Measurements from ENCODE around the gene SOWAHD.
"Not testable (repeated sequence)": the region's sequence is repeated elsewhere in the genome, so short reads cannot be mapped to it uniquely, and the experiment has no call there.

SOWAHD gene

DNA sequence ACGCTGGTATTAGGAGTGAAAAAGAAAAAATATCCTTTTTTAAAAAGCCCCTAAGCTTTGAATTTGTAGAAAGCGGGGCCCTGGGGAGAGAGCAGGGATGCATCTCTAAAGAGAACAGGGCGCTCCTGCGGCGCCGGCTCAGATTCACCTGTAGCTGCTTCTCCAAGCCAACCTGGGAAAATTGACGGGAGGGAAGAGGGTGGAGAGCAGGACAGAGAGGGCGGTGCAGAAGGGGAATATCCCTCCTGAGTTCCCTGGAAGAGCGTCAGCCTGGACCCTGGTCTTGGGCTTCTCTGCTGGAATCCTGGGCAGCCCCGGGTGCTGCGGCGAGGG is 776 bp upstream of the SOWAHD start:
- in situ Hi-C loops (cut with MboI; ENCODE audit: low sequenced_read_pairs): no loop called here

DNA sequence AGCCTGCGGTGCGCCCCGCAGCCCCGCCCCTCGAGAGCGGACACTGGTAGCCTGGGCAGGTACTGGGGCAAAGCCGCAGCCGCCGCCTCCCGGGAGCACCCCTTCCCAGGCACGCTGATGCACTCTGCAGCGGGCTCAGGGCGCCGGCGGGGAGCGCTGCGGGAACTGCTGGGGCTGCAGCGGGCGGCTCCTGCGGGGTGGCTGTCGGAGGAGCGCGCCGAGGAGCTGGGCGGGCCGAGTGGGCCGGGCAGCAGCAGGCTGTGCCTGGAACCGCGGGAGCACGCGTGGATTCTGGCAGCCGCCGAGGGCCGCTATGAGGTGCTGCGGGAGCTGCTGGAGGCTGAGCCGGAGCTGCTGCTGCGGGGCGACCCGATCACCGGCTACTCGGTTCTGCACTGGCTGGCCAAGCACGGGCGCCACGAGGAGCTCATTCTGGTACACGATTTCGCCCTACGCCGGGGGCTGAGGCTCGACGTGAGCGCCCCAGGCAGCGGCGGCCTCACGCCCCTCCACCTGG is 401 bp downstream of the SOWAHD start:
- in situ Hi-C loops (cut with MboI; ENCODE audit: low sequenced_read_pairs): no loop called here

DNA sequence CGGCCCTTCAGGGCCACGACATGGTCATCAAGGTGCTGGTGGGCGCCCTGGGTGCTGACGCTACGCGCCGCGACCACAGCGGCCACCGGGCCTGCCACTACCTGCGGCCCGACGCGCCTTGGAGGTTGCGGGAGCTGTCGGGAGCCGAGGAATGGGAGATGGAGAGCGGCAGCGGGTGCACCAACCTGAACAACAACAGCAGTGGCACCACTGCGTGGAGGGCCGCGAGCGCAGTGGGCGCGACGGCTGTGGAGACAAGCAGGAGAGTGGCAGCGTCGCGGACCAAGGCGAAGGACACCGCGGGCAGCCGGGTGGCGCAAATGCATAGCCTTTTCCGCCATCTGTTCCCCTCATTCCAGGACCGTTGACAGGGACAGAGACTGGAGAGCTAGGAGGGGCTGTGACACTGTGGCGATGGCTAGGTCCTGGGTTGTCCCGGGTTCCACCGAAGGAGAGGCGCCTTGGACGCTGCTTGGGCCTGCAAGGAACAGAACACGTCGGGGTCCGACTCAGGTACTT is 919 bp downstream of the SOWAHD start:
- in situ Hi-C loops (cut with MboI; ENCODE audit: low sequenced_read_pairs): no loop called here

DNA sequence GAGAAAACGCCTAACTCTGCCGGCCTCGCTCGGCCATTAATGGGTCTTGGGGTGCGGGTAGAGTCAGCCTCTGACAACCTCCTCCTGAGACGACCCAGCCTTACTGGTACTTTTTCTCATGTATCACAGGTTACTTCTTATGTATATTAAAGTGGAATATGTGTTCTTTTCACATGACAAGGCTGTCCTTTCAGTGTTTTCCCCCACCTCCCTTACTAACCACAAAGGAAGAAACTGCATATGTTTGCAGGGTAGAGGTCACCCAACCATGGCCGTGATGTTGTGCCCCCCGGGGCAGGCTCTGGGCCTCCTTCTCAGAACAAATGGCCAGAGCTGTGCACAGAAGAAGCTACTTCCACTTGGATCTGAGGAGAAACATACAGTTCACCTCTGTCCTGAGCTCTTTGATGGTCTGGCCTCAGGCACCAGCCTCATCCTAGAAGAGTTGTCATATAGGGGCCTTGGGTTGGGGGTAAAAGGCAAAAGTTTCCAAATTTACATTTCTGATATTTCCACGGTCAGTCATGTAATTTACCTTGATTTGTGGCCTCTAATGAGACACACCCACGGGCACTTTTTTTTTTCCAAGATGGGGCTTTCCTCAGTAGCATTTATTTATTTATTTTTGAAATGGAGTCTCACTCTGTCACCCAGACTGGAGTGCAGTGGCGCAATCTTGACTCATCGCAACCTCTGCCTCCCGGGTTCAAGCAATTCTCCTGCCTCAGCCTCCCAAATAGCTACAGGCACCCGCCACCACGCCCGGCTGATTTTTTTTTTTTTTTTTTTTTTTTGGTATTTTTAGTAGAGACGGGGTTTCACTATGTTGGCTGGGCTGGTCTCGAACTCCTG is 1.9 kb downstream of the SOWAHD start:
- in situ Hi-C loops (cut with MboI; ENCODE audit: low sequenced_read_pairs): no loop called here

DNA sequence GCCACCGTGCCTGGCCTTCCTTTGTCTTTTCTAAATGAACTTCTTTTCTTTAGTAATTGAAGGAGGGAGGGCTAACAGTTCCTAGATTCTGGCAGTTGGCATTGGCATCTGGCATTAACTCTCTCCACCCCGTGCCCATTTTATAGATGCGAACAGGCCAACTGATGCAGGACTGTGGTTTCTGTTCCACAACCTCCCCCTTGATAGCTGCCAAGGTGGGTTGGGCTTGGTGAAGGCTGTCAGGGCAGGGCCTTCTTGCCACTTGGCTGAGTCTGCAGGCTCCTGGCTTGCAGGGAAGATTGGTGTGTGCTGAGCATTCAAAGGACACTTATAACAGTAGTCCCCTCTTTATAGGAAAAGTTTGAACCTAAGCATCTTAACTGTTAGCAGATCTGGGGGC is 4.3 kb downstream of the SOWAHD start:
- in situ Hi-C loops (cut with MboI; ENCODE audit: low sequenced_read_pairs): no loop called here

DNA sequence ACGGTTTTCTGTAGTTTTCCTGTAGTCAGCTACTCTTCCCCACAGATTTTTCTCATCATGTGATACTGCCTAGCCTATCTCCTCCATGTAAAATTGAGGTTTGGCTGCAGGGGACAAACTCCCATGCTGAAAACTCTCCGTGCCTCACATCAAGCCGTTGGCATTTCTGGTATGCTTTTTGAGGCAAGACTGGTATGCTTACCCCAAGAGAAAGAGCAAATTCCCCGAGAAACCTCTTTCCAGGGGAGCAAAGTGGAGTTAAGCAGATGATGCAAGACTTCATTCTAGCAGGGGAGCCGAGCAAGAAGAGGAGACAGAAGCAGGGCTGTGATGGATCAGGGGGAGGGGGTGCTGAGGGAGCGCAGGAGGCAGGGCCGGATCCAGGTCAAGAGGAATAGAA is 4.8 kb downstream of the SOWAHD start:
- in situ Hi-C loops (cut with MboI; ENCODE audit: low sequenced_read_pairs): no loop called here

DNA sequence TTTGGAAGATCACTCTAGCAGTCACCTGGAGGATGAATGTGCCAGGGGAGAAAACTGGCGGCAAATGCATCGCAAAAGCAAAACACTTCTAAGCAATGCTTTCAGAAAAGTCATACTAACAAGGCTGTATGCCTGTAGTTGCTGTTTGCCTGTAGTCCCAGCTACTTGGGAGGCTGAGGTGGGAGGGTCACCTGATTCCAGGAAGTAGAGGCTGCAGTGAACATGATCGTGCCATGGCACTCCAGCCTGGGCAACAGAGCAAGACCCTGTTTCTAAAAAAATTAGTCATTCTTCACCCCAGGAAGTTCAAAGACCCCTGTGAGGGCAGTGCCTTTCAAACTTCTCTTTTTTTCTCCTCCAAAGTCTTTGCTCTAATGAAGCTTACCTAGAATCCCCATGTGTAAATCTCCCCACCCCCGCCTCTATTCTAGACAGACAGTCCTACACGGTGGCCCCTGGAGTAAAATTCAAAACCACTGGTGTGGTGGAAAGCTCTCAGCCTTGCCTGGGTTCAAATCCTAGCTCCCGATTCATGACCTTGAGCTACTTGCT is 5.5 kb downstream of the SOWAHD start:
- in situ Hi-C loops (cut with MboI; ENCODE audit: low sequenced_read_pairs): no loop called here

DNA sequence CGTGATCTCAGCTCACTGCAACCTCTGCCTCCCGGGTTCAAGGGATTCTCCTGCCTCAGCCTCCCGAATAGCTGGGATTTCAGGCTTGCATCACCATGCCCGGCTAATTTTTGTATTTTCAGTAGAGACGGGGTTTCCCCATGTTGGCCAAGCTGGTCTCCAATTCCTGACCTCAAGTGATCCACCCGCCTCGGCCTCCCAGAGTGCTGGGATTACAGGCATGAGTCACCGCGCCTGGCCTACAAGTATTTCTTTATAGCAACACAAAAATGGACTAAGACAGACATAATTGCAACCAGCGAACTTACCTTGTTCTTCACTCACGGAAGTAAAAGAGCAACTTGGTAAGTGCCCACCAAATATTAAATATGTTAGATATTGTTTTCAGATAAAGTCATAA is 10.0 kb downstream of the SOWAHD start:
- in situ Hi-C loops (cut with MboI; ENCODE audit: low sequenced_read_pairs): not testable (repeated sequence)

DNA sequence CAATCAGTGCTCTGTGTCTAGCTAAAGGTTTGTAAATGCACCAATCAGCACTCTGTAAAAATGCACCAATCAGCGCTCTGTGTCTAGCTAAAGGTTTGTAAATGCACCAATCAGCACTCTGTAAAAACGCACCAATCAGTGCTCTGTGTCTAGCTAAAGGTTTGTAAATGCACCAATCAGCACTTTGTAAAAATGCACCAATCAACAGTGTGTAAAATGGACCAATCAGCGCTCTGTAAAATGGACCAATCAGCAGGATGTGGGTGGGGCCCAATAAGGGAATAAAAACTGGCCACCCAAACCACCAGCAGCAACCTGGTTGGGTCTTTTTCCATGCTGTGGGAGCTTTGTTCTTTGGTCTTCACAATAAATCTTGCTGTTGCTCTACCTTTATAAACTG is 11.0 kb downstream of the SOWAHD start:
- in situ Hi-C loops (cut with MboI; ENCODE audit: low sequenced_read_pairs): not testable (repeated sequence)

DNA sequence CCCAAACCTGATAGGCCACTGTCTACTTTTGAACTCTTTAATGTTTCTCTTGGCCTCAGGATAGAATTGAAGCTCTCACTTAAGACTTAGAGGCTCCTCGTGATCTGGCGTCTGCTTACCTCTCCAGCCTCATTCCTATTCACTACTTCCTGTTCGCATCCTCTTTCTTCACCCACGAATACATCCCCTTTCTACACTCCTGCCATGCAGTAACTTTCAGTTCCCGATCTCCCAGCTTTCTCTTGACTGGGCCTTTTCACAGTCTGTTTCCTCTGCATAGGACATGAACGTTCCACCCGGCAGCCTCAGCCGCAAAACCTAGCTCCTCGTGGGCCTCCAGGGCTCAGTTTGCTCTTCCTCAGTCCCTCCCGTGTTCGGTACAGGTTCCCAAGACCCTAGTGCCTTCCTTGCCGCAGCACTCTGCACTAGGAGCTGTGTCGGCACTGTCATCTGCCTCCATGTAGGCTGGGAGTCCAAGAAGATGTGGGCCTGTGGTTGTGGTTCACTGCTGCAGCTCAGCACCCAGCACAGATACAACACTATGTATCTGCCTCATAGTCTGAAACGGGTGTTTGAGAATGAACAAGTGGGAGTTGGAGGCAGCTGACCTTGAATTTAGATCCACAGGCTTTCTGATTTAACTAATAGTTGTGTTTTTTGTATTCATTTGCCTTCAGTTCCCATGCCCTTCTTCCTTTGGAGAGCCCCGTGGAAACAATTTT is 17.3 kb downstream of the SOWAHD start:
- in situ Hi-C loops (cut with MboI; ENCODE audit: low sequenced_read_pairs): no loop called here

DNA sequence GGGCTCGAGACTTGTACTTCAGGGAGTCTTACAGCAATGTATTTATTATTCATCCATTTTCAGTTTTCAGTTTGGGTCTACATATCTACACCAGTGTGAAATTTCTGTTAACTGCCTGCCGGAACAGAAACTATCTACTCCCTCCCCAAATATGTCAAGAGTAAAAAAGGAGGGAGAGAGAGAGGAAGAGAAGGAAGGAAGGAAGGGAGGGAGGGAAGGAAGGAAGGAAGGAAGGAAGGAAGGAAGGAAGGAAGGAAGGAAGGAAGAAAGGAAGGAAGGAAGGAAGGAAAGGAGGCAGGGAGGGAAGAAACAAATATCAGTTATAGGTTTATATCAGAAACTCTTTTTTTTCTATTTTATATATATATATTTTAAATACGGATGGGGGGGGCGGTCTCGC is 20.4 kb downstream of the SOWAHD start:
- in situ Hi-C loops (cut with MboI; ENCODE audit: low sequenced_read_pairs): no loop called here

DNA sequence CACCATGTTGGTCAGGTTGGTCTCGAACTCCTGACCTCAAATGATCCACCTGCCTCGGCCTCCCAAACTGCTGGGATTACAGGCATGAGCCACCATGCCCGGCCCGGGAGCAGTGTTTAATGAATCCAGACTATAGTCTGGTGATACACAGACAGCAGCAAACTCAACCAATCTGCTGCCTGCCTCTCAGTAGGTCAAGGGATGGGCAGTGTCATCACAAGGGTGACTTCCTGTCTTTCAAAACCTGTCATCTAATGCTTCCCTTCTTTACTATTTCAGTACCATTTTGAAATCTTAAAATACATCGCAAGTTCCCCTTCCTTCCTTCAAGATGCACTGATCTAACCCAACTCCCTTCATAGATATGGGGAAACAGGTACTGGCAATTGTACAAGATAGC is 24.6 kb downstream of the SOWAHD start:
- in situ Hi-C loops (cut with MboI; ENCODE audit: low sequenced_read_pairs): no loop called here

DNA sequence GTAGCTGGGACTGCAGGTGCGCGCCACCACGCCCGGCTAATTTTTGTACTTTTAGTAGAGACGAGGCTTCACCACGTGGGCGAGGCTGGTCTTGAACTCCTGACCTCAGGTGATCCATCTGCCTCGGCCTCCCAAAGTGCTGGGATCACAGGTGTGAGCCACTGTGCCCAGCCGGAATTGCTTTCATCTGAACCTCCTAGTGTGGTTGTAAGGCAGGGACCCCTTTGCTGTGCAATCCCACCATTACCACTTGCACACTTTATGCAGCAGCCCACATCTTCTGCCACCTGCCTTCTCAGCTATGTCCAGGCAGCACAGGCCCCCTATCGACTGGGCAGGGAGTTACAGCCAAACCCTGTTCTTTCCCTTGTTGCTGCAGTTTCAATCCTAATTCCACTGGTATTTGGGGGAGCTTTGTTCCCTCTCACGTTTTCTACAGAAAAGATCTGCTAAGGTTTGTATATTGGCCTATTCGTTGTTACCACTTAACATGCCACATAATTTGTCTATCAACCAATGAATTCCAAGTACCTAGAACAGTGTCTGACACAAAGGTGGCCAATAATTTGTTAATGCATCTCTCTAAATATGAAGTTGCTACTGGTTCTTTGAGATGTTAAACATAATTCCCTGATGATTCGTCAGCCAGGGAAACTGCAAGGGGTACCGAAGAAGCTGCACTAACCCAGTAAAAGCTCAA is 26.5 kb downstream of the SOWAHD start:
- in situ Hi-C loops (cut with MboI; ENCODE audit: low sequenced_read_pairs): no loop called here

DNA sequence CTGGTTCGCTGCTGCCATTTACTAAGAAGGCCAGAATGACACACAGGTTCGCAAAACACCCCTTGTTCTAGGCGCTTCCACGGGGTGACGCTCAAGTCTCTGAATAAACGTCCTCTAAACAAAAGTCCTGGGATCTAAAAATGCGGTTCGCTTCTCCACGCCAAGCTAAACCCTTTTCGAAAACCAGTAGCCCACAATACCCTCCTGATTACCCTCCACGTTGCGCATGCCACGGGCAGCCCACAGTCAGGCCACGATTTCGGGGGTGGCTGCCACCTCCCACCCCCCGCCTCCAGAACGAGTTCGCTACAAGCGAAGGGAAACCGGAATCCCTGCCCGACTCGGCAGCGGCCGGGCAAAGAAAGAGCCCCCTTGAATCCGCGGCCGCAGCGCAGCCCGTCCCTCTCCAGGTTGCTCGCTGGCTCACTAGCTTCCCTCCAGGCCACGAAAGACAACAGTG is 32.6 kb downstream of the SOWAHD start:
- in situ Hi-C loops (cut with MboI; ENCODE audit: low sequenced_read_pairs): no loop called here

DNA sequence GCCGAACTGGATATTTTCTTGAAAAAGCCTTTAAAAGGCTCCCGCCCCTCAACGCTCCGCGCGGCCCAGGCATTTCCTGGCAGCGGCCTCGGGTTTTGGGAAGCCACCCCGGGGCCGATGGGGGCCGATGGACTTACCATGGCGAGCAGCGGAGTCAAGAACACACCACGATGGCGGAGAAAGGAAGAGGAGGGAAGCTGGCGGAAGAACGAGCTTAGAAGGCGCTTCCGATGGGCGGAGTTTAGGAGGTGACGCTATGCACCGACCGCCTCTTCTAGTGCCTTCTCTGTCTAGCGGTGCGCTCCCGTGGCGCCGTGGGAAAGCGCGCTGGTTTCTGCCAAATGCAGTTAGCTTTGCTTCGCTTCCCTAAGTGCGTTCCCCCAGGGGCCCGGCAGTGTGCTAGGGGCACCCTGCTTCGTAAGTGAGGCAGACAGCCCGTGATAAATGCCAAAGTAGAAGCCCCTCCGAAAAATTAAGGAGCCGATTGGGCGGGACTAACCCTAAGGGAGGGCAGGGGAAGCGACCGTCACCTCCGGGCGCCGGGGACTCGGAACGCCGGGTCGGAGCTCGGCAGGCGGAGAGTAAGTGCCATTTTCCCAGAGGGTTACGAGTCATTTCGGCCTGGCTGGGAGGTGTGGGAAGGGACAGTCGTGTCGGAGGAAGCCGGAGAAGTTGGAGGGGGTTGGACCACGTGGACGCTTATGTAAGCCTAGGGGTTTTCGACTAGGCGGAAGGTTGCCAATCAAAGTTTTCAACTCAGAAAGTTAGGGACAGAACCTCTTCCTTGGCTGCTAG is 33.2 kb downstream of the SOWAHD start, which contains the start of gene RPL39:
RPL39 (minus strand) TSS at position 194 of the 795 bp plus-strand sequence; CDS start at position 140, 54 bp downstream.
- in situ Hi-C loops (cut with MboI; ENCODE audit: low sequenced_read_pairs): no loop called here

DNA sequence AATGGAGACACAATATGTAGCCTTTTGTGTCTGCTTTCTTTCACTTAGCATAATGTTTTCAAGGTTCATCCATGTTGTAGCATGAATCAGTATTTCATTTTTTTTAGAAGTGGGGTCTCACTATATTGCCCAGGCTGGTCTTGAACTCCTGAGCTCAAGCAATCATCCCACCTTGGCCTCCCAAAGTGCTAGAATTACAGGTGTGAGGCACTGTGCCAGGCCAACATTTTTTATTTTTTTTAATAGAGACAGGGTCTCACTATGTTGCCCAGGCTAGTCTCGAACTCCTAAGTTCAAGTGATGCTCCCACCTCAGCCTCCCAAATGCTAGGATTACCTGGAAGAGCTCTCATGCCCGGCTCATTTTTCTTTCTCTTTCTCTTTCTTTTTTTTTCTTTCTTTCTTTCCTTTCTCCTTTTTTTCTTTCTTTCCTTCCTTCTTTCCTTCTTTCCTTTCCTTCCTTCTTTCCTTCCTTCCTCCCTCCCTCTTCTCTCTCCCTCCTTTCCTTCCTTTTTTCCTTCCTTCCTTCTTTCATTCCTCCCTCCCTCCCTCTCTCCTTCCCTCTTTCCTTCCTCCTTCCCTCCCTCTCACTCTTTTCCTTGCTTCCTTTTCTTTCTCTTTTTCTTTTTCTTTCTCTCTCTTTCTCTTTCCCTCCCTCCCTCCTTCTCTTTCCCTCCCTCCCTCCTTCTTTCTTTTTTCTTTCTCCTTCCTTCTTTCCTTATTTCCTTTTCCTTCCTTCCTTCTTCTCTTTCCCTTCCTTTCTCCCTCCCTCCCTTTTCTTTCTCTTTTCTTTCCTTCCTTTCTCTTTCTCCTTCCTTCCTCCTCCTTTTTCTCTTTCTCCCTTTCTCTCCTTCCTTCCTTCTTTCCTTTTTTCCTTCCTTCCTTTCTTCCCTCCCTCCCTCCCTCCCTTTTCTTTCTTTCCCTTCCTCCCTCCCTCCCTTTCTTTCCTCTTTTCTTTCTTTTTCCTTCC is 43.1 kb downstream of the SOWAHD start:
- in situ Hi-C loops (cut with MboI; ENCODE audit: low sequenced_read_pairs): no loop called here

DNA sequence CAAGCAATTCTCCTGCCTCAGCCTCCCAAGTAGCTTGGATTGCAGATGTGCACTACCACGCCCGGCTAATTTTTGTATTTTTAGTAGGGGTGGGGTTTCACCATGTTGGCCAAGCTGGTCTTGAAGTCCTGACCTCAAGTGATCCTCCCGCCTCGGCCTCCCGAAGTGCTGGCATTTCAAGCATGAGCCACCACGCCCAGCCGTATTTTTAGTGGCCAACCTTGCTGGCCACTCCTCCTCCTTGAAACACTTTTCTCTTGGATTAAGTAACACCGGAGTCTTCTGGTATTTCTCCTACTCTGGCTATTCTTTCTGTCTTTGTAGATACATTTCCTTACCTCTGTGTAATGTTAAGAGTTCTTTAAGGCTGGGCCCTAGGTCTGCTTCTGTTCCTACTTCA is 44.2 kb downstream of the SOWAHD start:
- in situ Hi-C loops (cut with MboI; ENCODE audit: low sequenced_read_pairs): no loop called here

DNA sequence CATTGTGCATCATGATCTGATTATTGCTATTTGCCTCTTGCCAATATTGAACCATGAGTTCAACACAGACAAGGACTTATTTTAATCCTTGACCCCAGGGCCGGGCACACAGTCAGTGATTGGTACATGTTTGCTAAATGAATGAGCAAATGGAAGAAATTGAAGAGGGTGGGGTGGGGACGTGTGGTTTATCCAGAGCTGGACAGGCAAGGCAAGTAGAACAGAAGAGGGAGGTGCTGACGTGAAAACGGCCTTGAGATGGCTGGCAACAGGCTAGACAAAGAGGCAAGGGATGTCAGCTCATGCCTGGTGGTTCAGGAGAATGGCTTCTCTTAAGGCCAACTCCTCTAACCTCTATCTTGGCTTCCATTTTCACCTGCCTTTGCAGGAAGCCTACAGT is 50.1 kb downstream of the SOWAHD start:
- in situ Hi-C loops (cut with MboI; ENCODE audit: low sequenced_read_pairs): not testable (repeated sequence)

DNA sequence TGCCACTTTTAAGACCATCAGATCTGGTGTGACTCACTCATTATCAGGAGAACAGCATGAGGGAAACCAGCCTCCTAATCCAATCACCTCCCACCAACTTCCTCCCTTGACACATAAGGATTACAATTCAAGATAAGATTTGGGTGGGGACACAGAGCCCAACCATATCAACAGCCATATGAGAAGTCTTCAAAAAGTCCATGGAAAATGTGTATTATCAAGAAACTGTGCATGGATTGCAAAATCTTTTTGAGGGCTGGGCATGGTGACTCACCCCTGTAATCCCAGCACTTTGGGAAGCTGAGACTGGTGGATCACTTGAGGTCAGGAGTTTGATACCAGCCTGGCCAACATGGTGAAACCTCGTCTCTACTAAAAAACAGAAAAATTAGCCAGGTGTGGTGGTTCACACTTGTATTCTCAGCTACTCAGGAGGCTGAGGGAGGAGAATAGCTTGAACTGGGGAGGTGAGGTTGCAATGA is 50.8 kb downstream of the SOWAHD start:
- in situ Hi-C loops (cut with MboI; ENCODE audit: low sequenced_read_pairs): no loop called here

All from HL-60/S4 treated with phorbol 12-myristate 13-acetate at 8.2 ng/mL for 4 days and 3 days (cell line).